B cell (primary cell): ENCODE data around the gene RASSF3.

Experiments
- EZH2 ChIP-seq: IDR thresholded peaks from 2 replicates; pipeline ENCODE4 v1.6.1; 2012; ENCODE audit warnings: borderline replicate concordance, low read depth, mild to moderate bottlenecking, moderate library complexity, low read length; ENCODE audit not compliant: insufficient read depth, poor library complexity, severe bottlenecking
- TF ChIP-seq, protein P1 (sequence below): fragments of 200-600 bp; IDR thresholded peaks from one replicate; pipeline ENCODE4 v1.8.0; 2022; ENCODE audit warnings: antibody characterized with exemption, mild to moderate bottlenecking

DNA sequence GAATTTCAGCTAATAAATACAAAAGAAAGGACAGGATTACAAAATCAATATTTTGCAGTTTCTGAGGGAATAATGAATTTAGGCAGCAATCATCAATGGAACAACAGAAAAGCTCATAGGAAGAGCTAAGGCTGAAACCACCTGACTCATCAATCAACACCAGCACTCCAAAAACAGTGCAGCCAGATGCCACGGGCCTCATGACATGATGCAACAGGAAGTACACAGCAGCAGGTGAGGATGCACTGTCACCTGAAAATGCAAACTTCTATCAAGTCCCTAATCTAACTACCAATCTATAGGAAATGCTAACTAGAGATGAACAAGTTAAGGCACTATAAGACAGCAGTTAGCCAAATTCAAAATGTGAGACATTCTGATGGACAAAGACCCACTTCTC, 127.2 kb downstream of the RASSF3 start:
- TF ChIP-seq, protein P1, sequence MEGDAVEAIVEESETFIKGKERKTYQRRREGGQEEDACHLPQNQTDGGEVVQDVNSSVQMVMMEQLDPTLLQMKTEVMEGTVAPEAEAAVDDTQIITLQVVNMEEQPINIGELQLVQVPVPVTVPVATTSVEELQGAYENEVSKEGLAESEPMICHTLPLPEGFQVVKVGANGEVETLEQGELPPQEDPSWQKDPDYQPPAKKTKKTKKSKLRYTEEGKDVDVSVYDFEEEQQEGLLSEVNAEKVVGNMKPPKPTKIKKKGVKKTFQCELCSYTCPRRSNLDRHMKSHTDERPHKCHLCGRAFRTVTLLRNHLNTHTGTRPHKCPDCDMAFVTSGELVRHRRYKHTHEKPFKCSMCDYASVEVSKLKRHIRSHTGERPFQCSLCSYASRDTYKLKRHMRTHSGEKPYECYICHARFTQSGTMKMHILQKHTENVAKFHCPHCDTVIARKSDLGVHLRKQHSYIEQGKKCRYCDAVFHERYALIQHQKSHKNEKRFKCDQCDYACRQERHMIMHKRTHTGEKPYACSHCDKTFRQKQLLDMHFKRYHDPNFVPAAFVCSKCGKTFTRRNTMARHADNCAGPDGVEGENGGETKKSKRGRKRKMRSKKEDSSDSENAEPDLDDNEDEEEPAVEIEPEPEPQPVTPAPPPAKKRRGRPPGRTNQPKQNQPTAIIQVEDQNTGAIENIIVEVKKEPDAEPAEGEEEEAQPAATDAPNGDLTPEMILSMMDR: no peak
- TF ChIP-seq EZH2: no peak
